SIG-M5 (cell line): ENCODE measurements around the gene SDK1.
"Not testable (repeated sequence)": the region's sequence is repeated elsewhere in the genome, so short reads cannot be mapped to it uniquely, and the experiment has no call there.

Source experiments
- DNase-seq: peaks from one replicate; lab custom pipeline; 2025; lab: John Stamatoyannopoulos, UW

The SDK1 gene

DNA sequence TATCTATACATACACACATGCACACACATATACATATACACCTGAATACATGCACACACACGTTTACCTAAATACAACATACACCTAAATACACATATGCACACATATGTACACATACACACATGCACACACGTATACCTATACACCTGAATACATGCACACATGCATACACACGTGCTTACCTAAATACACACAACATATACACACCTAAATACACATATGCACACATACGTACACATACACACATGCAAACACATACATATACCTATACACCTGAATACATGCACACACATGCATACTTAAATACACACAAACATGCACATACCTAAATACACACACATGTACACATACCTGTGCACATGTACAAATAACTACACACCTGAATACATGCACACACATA, 947.2 kb downstream of the SDK1 start:
- DNase-seq, result no peak

DNA sequence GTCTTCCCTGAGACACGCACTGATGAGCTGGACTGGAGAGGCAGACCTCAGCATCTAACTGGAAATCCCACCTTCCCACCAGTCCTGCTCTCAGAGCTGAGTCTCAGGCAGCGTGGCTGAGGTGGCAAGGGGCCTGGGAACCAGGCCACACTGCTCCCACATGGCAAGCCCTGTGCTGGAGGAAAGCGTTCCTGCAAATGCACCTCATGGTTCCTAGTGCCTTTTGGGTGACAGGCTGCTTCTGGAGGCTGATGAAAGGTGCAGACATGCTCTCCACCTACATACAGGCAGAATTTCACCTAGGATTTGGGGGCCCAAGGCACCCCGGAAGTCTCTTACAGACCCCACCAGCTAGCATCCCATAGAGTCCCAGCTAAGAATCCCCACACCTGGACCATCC, 948.2 kb downstream of the SDK1 start:
- DNase-seq, result no peak

DNA sequence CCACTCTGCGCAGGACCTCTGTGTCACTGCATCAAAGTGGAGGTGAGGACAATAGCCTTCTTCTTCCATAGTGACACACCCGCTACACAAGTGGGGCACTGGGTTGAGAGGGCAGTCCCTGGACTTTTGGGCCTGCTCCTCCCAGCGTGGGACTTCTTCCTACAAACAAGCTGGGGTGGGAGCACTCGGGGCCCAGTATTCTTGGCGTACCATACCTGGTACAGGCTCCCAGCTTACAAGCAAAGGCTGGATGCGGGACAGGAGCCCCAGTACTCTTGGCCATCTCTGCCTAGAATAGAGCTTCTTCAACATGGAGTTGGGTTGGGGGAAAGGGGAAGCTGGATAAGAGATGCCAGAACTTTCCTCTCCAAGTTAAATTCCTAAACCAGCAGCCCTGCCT, 954.3 kb downstream of the SDK1 start:
- no peak for DNase-seq

DNA sequence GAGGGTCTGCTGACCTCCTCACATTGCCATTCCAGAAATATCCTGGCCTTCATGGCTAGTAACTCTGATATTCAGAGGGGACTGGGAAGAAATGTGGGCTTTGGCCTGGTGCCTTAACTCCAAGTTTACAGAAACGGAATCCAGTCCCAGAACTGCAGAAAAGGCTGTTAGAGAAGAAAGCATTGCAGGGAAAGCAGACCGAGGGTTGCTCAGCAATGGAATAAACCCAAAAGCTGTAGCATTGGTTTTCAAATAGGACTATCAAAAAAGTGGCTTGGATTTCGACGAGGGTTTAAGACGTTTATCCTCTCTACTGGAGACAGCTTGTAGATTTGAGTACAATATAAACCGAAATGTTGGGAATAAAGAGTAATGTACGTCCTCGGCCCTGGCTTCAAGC, 955.2 kb downstream of the SDK1 start:
- no peak for DNase-seq

DNA sequence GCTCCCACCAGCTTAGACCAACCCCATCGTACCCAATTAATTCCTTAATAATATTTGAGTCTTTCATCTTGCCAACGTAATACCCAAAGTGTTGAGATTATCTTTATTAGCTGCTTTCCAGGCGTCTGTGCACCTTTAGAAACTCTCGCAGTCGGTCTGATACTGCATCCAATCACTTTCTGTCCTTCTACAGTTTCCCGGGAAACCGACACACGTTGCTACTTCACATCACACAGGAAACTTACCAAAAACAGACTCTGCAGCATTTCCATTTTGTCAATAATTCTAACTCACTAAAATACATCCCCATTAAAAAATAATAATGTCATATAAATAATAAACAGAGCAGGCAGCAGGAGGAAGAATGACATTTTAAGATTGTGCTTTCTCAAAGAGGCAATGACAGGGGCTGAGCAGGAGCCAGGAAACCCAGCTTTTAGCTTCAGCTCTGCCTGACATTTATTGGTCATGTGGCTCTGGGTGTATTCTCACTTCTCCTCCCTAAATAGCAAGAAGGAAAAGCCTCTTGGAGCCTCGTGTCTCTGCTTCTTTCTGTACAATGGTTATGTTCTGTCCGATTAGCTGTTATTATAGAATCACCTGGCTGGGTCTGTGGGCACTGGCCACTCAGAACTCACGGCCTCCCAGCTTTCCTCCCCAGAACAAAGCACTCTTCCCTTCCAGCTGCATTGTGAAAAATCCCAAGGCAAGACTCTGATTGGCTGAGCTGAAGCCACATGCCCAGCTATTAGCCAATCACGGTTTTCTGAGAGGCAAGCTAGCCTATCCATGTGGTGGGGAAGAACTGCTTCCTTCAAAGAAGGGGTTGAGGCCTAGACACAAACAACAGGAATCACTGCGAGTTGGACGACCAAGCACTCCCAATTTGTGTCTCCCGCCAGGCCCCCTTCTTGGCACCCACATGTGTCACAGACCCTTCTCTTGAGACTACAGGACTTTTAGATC, 956.4 kb downstream of the SDK1 start:
- no peak for DNase-seq

DNA sequence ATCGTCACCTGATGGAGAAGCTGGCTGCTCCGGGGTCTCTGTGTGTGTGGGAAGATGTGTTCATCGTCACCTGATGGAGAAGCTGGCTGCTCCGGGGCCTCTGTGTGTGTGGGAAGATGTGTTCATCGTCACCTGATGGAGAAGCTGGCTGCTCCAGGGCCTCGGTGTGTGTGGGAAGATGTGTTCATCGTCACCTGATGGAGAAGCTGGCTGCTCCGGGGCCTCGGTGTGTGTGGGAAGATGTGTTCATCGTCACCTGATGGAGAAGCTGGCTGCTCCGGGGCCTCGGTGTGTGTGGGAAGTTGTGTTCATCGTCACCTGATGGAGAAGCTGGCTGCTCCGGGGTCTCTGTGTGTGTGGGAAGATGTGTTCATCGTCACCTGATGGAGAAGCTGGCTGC, 959.1 kb downstream of the SDK1 start:
- not testable (repeated sequence) for DNase-seq

DNA sequence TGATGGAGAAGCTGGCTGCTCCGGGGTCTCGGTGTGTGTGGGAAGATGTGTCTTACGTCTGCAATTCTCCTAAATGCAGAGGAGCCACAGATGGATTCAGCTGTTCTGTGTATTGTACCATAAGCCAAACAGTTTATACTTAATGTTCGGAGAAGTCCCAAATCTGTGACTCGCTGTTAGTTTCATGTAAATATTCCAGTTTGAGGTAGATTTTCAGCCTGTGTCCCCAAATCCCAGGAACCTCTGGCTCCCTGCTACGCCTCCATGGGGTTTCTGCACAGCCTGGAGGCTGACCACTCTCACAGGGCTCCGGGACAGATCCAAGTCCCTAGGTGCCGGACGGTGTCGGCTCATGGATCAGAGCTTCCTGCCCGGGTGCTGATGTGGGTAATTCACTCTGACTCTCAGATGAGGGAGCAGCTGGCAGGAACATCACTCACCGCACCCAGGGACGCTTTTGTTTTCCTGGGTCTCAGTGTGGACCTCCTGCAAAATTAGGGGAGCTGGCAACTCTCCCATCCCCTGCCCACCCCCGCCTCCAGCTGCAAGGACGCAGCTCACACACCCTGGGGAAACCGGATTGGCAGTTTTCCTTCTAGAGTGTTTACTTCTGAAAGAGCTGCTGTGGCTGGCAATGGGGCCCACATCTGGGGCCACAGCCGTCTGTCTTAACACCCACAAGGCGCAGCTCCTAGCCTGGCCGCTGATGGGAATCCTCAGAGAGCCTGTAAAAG, 960.0 kb downstream of the SDK1 start:
- no peak for DNase-seq

DNA sequence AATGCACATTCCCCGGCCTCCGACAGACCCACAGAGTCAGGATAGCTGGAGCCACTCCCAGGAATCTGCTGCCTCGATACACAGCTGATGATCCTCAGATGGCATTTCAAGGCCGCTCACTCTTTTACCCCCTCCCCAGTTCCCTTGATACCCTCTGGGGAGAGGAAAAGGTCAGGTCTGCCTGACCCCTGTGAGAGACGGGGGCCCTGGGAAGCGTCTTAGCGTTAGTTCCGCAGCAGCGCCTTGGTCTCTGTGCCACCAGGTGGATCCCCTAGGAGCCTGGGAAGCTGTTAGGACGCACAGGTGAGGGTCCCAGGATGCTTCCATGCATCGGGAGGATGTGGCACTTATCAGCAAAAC, 960.5 kb downstream of the SDK1 start:
- no peak for DNase-seq

DNA sequence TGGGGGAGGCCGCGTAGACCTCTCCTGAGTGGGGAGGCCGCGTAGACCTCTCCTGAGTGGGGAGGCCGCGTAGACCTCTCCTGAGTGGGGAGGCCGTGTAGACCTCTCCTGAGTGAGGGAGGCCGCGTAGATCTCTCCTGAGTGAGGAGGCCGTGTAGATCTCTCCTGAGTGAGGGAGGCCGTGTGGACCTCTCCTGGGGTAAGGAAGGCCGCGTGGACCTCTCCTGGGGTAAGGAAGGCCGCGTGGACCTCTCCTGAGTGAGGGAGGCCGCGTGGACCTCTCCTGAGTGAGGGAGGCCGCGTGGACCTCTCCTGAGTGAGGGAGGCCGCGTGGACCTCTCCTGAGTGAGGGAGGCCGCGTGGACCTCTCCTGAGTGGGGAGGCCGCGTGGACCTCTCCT, 963.2 kb downstream of the SDK1 start:
- not testable (repeated sequence) for DNase-seq

DNA sequence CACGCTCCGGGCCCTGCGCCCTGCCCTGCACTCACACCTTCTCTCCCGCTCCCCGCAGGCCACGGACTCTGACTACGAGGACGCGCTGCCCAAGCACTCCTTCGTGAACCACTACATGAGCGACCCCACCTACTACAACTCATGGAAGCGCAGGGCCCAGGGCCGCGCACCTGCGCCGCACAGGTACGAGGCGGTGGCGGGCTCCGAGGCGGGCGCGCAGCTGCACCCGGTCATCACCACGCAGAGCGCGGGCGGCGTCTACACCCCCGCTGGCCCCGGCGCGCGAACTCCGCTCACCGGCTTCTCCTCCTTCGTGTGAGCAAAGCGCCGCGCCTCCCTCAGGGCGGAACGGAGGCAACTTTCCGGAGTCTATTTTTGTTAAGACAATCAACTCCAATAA, 964.0 kb downstream of the SDK1 start:
- DNase-seq, result no peak

DNA sequence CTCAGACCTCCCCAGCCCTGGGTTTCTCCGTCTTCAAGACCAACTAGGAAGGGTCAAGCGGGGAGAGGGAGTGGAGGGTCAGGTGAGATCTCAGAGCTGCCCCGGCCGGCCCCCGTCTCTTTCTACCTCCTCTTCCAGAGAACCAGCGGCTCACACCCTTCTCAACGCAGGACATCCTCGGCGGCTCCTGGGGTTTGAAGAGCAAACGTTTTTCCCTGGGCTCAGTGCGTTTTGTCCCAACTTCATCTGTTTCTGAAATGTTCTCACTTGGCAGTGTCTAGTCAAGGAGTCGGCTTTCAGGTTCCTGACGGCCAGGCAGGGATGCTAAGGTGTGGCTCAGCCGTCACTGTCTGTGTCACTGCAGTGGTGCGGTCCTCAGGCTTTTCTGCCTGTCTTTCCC, 964.6 kb downstream of the SDK1 start:
- DNase-seq, result no peak

DNA sequence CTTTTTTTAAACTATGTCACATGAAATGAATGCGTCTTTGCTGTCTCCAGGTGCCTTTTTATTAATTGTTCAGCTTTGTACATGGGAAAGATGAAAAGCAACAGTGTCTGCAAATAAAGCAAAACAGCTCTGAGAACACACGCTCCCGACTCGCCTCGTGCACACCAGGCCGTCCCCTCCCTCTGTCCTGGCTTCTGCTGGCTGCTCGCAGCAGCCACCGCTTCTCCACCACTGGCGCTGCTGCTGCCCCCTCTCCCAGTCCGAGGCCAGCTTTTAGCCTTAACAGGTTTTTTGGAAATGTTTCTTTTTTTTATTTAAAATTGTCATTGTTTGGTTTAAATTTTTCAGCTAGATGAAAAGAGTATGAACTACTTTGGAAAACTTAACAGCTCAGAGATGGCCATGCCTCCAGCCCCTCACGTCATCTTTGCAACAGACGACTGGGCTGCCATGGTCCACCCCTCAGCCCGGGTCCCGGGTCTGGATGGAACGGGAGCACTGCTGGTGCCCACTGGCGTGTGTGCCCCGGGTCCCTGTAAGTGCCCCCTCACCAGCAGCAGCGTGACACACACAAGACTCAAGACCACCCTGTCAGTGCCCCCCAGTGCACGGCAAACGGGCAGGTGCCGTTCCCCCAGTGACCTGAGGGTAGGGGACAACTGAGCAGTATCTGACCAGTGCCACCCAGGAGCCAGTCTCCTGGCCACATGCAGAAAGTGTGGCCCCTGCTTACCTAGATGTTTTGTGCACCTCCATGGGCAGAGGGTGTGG, 965.4 kb downstream of the SDK1 start:
- DNase-seq, result no peak

DNA sequence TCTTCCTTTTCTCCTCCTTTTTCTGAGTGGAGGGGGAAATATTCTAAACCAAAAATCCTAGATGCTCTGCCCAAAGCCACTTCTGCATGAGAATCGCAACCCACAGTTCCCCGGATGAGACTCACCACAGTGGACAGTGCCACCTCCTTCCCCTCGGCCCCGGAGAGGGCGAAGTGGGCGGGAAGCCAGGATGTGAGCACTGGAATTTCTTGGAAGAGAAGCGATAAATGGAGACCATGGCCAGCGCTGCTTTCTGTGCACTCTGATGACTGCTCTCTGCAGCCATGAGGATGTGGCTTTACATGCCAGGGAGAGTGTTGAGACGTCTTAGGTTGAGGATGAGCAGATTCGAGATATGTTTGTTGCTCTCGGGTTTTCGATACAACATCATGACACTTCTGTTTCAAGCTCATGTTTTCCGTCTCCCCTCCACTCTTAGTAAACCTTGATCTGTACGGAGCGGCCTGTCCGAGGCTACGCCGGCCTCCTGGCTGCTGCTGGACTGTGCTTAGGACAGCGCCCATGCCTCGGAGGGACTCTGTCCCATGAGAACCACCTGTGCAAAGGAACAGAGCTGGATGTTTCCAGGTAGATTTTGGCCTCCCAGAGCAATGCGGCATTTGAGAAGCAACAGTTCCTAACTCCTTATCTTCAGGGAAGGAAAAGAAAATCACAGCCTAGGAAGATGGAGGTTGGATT, 966.4 kb downstream of the SDK1 start:
- DNase-seq, result no peak

DNA sequence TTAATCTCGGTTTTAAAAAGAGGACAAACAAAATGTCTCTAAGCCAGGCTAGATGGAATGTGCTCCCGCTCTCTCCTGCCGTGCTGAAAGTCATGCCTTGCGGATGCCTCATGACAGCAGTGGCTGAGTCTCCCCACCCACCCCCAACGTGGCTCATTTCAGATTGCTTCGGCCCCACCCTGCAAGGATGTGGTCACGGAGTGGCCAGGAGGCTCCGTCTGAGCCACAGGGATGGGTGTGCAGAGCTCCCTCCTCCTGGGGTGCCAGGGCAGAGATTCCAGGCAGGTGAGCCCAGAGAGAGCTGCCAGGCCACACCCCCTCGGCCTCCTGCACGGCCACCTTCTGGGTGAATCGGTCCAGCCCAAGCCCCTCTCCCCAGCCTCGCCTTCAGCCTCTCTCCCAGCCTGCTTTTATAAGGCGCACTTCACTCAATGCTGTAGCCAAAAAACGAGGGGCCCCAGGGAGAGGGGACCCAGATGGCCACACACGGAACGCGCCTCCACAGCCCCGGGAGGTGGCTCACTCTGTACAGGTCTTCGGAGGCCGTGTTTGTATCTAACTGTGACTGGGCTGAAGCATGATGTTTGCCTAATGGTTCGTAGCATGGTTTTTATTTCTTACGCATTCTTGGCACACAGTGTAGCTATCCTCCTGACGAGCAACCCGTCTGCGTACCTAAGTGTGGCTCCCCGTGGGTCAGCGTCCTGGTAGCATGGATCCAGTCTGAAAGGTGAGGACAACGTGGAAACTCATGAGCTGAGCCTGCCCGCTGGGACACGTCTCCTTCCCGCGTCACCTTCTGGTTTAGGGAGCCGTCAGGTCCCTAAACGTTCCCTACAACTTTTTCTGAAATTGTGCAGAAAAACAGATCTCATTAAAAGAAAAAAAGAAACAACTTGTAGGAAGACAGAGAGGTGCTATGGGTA, 967.3 kb downstream of the SDK1 start:
- no peak for DNase-seq

DNA sequence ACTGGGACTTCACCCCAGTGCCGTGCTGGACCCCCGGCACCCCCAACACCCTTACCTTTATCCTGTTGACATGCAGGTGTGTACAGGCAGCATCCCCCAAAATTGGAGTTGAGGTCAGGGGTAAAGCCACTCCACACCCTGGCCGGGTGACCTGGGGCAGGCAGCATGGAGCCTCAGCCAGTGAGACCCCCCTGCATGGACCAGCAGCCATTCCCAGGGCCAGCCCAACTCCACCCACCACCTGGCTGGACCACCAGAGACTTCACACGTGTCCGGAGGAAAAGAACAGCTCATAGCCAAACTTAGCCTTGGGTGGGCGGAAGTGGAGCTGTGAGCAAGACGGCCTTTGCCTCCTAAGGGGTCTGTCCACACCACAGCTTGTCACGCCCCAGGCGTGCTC, 968.0 kb downstream of the SDK1 start:
- DNase-seq, result no peak

DNA sequence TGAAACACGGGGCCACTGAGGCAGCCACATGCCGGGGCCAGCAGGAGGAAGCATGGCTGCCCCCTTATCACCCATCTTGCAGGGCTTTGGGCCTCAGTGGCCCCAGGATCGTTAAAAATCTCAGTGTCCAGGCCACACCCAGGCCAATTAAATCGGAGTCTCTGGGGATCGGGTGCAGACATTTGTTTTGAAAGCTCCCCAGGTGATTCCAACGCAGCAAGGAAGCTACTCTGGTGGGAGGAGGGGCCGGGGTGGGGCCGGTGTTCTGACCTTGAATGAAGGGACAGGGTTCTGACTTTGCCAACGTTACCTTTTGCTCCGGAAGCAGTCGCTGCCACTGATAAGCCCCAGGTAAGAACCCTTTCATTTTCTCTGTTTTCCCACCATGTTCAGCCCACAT, 968.7 kb downstream of the SDK1 start:
- DNase-seq, result no peak

DNA sequence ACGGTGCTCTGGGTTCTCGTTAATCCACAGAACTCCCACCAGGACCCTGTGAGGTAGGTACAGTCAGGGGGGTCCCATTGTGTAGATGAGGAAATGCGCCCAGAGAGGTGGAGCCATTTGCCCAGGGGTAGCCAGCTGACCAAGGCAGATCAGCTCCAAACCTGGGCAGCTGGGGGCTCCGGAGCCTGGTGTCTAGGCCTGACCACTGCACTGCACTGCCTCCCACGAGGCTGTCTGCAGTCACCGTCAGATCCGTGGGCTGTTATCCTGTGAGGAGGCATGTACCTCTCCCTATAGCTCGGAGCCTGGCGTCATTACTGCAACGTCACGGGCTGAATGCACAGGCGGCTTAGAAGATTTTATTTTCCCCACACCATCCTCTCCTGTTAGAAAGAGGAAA, 969.2 kb downstream of the SDK1 start:
- DNase-seq, result no peak

DNA sequence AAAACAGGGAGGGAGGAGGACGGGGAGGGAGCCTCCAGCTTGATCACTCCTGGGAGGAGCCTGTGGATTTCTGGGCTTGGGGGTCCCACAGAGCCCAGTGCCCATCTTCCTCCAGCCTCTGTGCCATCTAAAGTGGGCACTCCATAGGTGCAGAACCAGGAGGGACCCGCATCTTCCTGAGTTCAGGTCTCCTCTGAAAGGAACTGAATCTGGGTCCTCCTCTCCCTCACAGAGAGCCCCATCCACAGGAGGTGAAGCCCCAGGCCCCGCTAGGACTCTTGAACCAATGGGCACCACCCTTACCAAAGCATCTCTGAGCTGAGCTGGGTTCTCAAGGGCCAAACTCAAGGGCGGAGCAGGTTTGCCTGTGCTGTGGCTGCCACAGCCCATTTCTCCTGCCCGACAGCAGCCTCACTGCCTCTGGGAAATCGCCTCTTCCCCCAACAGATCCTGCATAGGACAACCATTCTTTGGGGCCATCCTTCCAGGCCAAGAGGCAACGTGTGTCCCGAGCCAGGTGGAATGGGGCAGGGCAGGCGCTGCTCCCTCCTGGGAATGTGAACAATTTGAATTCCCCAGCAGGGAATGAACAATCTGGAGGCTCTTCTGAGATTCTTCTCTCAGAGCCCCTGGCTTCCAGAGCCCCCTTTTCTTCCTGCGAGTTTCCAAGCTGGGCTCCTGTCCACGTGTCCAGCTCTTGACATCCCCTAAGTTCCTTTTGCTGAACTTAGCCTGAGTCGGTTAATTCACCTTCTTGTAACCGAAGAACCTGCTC, 970.1 kb downstream of the SDK1 start:
- DNase-seq, result no peak

DNA sequence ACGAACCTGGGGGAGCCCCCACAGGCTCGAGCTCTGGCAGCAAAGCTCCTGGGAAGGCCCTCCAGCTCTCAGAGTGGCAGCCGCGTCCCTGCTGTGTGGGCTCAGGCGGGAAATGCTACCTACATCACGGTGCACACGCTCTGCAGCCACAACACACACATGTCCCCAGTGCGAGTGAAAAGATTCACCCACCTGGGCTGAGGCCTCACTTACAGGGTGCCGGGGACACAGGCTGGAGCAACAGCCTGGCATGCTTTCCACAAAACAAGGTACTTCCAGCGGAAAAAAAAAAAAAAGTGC, 970.6 kb downstream of the SDK1 start:
- no peak for DNase-seq

DNA sequence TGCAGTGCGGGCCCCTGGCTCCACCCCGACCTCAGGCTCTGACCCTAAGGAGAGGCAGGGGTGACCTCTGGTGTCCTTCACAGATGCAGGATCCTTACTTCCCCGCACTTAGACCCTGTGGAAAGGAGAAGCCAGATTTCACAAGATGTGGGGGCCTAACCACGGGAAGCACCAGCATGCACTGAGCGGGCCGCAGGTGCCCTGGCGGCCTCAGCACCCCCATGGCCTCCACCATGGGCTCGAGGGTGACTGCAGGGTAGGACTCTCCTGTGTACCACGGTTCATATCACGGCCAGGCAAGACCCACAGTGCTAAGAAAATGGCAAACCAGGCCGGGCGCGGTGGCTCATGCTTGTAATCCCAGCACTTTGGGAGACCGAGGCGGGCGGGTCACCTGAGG, 971.1 kb downstream of the SDK1 start:
- DNase-seq, result no peak
